ENCODE data around the gene HIVEP3.

Gene HIVEP3

DNA sequence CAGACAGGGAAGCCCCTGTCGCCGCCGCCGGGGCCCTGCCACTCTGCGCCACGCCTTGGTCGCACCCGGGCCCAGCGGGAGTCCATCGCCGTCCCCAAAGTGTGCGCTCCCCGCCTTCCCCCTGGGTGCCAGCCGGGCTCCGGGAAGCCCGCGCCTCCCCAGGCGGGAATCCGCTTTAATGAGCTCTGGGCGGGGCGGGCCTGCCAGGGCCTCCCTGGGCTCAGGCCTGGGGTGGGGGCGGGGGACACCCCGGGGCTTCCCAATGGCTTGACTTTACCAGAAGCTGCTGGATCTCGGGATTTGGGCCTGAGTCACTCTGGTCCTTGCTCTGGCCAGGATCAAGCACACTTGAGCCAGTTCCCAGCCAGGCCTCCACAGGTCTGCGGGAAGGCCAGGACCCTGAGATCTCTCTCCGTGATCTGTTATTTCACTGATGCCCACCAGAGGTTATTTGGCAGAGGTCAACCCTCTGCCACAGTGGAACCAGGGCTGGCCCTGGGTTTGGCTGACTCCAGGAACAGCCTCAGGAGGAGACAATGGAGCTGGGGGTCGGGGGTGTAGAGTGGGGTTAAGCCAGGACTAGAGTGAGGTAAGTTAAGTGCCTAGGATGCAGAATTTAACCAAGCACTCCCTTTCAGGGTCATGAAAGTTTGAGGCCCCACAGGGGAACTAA, 255.8 kb downstream of the HIVEP3 start (continued):
- TF ChIP-seq ZNF140 (tag by site-specific recombination; IDR thresholded peaks at IDR 0.05) (no peak), KLF16 (tag by site-specific recombination; IDR thresholded peaks at IDR 0.05) (peak; percentile 43; the same call in 1 of the 2 replicates), ZNF785 (tag by site-specific recombination; IDR thresholded peaks at IDR 0.05) (no peak), ZNF596 (tag by site-specific recombination; IDR thresholded peaks at IDR 0.05) (no peak), GLI4 (tag by site-specific recombination; IDR thresholded peaks at IDR 0.05) (no peak), ZNF521 (tag by site-specific recombination; IDR thresholded peaks at IDR 0.05) (no peak), ZNF248 (tag by site-specific recombination; IDR thresholded peaks at IDR 0.05) (no peak), ZBTB7A (tag by site-specific recombination; IDR thresholded peaks at IDR 0.05; ENCODE audit: low read depth) (no peak), ZNF24 (tag by site-specific recombination; IDR thresholded peaks at IDR 0.05) (no peak), ZNF677 (tag by site-specific recombination; IDR thresholded peaks at IDR 0.05) (no peak), ZNF600 (tag by site-specific recombination; IDR thresholded peaks at IDR 0.05) (no peak), GFI1B (tag by site-specific recombination; IDR thresholded peaks at IDR 0.05) (no peak), ZNF48 (tag by site-specific recombination; IDR thresholded peaks at IDR 0.05) (no peak), REPIN1 (tag by site-specific recombination; IDR thresholded peaks at IDR 0.05; ENCODE audit: low read depth) (no peak), ZNF292 (tag by site-specific recombination; IDR thresholded peaks at IDR 0.05; ENCODE audit: borderline replicate concordance, low read depth) (no peak), ZNF626 (tag by site-specific recombination; IDR thresholded peaks at IDR 0.05) (no peak), KLF8 (tag by site-specific recombination; IDR thresholded peaks at IDR 0.05) (peak; percentile 54; the same call in 1 of the 2 replicates), ZNF391 (tag by site-specific recombination; IDR thresholded peaks at IDR 0.05; ENCODE audit: borderline replicate concordance, low read depth) (no peak), ZNF549 (tag by site-specific recombination; IDR thresholded peaks at IDR 0.05) (no peak), ZNF670 (tag by site-specific recombination; IDR thresholded peaks at IDR 0.05; ENCODE audit: low read depth) (no peak), SP2 (tag by site-specific recombination; IDR thresholded peaks at IDR 0.05) (peak; percentile 63), ZBTB1 (tag by site-specific recombination; IDR thresholded peaks at IDR 0.05) (no peak), ZNF707 (tag by site-specific recombination; IDR thresholded peaks at IDR 0.05) (no peak), BCL11A (tag by site-specific recombination; IDR thresholded peaks at IDR 0.05; ENCODE audit: low read depth) (no peak), ZNF548 (tag by site-specific recombination; IDR thresholded peaks at IDR 0.05) (no peak), ZNF544 (tag by site-specific recombination; IDR thresholded peaks at IDR 0.05) (no peak), ZNF423 (tag by site-specific recombination; IDR thresholded peaks at IDR 0.05) (peak; percentile 73; the same call in 1 of the 2 replicates), ZNF654 (tag by site-specific recombination; IDR thresholded peaks at IDR 0.05; ENCODE audit: low read depth) (no peak), ZEB2 (tag by site-specific recombination; IDR thresholded peaks at IDR 0.05) (peak; percentile 63)
- TF ChIP-seq, protein P1, sequence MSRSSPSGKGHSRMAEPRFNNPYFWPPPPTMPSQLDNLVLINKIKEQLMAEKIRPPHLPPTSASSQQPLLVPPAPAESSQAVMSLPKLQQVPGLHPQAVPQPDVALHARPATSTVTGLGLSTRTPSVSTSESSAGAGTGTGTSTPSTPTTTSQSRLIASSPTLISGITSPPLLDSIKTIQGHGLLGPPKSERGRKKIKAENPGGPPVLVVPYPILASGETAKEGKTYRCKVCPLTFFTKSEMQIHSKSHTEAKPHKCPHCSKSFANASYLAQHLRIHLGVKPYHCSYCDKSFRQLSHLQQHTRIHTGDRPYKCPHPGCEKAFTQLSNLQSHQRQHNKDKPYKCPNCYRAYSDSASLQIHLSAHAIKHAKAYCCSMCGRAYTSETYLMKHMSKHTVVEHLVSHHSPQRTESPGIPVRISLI (tag by site-specific recombination; IDR thresholded peaks at IDR 0.05): no peak
- TF ChIP-seq, protein P2, sequence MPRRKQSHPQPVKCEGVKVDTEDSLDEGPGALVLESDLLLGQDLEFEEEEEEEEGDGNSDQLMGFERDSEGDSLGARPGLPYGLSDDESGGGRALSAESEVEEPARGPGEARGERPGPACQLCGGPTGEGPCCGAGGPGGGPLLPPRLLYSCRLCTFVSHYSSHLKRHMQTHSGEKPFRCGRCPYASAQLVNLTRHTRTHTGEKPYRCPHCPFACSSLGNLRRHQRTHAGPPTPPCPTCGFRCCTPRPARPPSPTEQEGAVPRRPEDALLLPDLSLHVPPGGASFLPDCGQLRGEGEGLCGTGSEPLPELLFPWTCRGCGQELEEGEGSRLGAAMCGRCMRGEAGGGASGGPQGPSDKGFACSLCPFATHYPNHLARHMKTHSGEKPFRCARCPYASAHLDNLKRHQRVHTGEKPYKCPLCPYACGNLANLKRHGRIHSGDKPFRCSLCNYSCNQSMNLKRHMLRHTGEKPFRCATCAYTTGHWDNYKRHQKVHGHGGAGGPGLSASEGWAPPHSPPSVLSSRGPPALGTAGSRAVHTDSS (tag by site-specific recombination; IDR thresholded peaks at IDR 0.05): no peak
- TF ChIP-seq, protein P3, sequence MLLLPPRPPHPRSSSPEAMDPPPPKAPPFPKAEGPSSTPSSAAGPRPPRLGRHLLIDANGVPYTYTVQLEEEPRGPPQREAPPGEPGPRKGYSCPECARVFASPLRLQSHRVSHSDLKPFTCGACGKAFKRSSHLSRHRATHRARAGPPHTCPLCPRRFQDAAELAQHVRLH (tag by site-specific recombination; IDR thresholded peaks at IDR 0.05): no peak
- TF ChIP-seq, protein P4, sequence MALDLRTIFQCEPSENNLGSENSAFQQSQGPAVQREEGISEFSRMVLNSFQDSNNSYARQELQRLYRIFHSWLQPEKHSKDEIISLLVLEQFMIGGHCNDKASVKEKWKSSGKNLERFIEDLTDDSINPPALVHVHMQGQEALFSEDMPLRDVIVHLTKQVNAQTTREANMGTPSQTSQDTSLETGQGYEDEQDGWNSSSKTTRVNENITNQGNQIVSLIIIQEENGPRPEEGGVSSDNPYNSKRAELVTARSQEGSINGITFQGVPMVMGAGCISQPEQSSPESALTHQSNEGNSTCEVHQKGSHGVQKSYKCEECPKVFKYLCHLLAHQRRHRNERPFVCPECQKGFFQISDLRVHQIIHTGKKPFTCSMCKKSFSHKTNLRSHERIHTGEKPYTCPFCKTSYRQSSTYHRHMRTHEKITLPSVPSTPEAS (tag by site-specific recombination; IDR thresholded peaks at IDR 0.05): no peak
- TF ChIP-seq, protein P5, sequence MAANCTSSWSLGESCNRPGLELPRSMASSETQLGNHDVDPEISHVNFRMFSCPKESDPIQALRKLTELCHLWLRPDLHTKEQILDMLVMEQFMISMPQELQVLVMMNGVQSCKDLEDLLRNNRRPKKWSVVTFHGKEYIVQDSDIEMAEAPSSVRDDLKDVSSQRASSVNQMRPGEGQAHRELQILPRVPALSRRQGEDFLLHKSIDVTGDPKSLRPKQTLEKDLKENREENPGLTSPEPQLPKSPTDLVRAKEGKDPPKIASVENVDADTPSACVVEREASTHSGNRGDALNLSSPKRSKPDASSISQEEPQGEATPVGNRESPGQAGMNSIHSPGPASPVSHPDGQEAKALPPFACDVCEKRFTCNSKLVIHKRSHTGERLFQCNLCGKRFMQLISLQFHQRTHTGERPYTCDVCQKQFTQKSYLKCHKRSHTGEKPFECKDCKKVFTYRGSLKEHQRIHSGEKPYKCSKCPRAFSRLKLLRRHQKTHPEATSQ (tag by site-specific recombination; IDR thresholded peaks at IDR 0.05): no peak
- TF ChIP-seq, protein P6, sequence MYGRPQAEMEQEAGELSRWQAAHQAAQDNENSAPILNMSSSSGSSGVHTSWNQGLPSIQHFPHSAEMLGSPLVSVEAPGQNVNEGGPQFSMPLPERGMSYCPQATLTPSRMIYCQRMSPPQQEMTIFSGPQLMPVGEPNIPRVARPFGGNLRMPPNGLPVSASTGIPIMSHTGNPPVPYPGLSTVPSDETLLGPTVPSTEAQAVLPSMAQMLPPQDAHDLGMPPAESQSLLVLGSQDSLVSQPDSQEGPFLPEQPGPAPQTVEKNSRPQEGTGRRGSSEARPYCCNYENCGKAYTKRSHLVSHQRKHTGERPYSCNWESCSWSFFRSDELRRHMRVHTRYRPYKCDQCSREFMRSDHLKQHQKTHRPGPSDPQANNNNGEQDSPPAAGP (tag by site-specific recombination; IDR thresholded peaks at IDR 0.05): peak; percentile 87

All from HEK293 (cell line).